Measurements from ENCODE around the gene BMP7.

DNA sequence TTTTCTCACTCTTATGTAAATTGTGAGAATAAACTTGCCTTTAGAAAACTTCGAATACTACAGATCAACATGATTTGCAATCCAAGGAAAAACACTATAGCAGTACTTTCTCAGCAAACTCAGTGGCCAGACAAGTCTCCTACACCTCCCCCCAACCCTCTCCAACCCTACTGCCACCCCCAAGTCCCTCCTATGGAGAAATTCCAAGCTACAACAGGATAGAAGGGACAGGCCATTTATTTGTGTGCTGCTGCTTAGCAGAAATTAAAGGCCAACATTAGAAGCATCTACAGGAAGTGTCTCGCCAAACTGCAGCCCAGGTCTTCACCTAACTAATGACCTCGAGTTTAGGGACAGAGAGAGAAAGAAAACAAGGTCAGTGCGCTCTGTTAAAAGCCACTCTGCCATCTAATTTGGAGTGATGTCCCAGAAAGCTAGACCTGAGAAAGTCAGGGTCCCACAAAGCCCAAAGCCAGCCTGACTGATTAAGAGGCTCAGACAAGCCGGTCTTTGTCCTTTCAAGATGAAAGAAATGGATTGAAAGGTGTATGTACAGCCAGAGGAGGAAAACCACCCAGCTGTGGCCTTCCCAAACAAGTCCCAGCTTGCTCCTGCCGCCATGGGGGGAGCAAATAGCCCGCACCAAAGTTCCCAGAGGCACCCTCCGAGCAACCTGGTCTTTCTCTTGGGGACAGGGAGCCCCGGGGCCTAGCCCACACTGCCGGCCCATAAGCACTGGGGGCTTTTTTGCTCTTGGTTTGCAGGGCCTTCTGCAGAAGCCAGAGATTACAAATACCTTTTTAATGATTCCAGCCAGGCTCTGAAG, 3.4 kb downstream of the BMP7 start:
- TF ChIP-seq, protein P1, sequence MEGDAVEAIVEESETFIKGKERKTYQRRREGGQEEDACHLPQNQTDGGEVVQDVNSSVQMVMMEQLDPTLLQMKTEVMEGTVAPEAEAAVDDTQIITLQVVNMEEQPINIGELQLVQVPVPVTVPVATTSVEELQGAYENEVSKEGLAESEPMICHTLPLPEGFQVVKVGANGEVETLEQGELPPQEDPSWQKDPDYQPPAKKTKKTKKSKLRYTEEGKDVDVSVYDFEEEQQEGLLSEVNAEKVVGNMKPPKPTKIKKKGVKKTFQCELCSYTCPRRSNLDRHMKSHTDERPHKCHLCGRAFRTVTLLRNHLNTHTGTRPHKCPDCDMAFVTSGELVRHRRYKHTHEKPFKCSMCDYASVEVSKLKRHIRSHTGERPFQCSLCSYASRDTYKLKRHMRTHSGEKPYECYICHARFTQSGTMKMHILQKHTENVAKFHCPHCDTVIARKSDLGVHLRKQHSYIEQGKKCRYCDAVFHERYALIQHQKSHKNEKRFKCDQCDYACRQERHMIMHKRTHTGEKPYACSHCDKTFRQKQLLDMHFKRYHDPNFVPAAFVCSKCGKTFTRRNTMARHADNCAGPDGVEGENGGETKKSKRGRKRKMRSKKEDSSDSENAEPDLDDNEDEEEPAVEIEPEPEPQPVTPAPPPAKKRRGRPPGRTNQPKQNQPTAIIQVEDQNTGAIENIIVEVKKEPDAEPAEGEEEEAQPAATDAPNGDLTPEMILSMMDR (IDR thresholded peaks at IDR 0.05), result no peak
- TF ChIP-seq EP300 (IDR thresholded peaks at IDR 0.05) (no peak), POLR2AphosphoS5 (IDR thresholded peaks at IDR 0.05) (no peak), POLR2A (IDR thresholded peaks at IDR 0.05) (no peak)
